GM19099 (cell line): ENCODE results near the gene MUC5B.

Experiments
- POLR2A ChIP-seq: IDR thresholded peaks from 3 replicates; pipeline ENCODE4 v1.6.1; 2011; ENCODE audit warnings: low read depth; ENCODE audit not compliant: insufficient read length; ENCODE audit errors: extremely low read depth

MUC5B gene

DNA sequence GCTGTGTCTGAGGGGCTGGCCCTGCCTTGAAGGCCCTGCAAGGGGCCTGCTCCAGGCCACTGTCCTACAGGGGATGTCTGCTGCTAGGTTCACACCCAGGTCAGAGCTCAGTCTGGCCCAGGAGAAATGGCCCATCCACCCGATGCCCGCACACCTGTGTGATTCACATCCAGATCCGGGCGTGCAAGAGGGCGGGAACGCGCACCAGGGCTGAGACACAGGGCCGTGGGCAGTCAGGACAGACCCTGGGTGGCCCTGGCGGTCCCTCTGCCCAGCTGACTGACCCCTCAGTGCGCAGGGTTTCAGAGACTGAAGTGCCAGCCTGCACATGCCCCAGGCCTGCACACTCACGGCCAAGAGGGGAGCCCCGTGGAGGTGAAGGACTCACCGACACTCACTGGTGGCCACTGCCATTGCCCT is 79.2 kb downstream of the MUC5B start:
- no peak for TF ChIP-seq POLR2A

DNA sequence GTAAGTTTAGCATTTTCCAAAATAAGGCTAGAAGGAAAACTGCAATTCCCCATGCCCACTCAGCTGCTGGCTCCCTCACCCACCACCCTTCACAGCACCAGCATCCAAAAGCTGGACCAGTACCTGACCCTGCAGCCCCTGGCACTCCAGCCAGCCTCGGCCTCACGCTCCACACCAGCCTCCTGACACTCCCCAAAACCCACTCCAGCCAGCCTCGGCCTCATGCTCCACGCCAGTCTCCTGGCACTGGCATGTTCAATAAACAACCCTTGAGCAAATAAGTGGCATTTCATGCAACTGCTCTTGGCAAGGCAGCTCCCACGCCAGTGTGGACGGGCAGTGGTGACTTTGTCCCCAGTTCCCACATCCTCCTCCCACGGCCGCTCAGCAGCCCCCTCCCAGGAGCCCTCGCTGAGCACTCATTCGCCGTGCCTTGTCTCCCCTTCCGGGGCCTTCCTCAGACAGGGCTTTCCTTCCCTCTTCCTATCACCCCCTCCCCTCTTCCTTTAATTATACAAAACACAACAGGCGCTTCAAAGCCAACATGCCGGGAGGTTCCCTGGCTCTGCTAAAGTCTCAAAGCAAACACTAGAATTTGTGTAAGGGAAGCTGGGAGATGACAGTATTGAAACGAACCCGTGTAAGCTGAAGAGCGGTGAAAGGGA is 79.7 kb downstream of the MUC5B start:
- TF ChIP-seq POLR2A: no peak

GRCh38 chr11:1303126-1303821 is 80.4 kb downstream of the MUC5B start:
- TF ChIP-seq POLR2A: no peak

DNA sequence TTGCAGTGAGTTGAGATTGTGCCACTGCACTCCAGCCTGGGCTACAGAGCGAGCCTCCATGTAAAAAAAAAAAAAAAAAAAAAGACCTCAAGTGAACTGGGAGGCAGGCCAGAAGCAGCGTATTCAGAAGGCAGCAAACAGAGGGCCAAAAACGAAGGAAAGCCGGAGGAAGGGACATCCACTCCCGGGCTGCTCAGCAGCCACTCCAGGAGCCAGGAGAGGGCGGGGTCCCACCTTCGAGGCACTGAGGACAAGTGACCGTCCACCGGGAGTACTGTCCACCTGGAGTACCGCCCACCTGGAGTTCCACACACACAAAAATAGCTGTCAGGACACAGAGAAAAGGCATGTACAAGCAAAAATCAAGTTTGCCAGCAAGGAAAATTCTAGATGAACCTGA is 81.1 kb downstream of the MUC5B start:
- no peak for TF ChIP-seq POLR2A

GRCh38 chr11:1304380-1304779 is 81.5 kb downstream of the MUC5B start:
- no peak for TF ChIP-seq POLR2A

DNA sequence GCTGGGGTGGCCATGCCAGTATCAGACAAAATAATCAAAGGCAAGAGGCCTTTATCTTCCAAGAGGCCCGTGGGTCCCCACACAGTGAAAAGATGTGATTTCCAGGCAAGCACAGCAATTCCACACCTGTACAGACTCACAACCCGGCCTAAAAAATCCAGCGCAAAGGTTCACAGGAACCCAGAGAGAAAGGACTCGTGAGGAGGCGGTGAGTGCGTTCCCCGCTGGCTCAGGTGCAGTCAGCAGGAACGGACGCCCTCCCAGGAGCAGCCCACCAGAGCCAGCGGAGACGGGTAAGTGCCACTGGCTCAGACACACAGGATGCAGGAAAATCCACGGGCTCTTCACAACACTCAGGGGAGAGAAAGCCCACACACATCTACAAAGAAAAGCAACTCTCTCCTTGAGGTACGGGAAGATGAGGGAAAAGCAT is 82.2 kb downstream of the MUC5B start:
- TF ChIP-seq POLR2A: no peak

DNA sequence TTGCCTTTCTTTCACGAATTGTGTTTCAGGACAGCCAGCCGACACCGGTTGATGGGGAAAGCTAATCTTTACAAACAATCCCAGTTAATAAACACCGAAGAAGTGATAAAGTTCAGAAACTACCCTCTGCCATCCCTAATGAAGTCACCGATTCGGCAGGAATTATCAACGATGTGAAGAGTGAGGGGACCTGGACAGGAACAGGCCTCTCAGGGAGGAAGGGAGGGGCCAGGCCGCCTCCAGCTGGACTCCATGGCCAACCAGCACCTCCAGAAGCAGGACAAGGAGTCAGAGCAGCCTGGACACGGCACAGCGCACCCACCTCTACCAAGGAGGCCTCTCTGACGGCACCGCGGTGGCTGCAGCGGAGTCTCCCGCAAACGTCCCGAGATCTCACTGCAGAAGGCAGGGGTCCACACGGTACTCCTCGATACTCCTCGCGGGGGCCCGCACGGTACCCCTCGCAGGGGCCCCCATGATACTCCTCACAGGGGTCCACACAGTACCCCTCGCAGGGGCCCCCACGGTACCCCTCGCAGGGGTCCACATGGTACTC is 82.7 kb downstream of the MUC5B start:
- no peak for TF ChIP-seq POLR2A

- no peak for TF ChIP-seq POLR2A
Observed at GRCh38 chr11:1306186-1307162, 83.6 kb downstream of the MUC5B start.

- no peak for TF ChIP-seq POLR2A
Observed at GRCh38 chr11:1307163-1307870, 84.5 kb downstream of the MUC5B start.

- no peak for TF ChIP-seq POLR2A
Observed at GRCh38 chr11:1307998-1308742, 85.3 kb downstream of the MUC5B start.

DNA sequence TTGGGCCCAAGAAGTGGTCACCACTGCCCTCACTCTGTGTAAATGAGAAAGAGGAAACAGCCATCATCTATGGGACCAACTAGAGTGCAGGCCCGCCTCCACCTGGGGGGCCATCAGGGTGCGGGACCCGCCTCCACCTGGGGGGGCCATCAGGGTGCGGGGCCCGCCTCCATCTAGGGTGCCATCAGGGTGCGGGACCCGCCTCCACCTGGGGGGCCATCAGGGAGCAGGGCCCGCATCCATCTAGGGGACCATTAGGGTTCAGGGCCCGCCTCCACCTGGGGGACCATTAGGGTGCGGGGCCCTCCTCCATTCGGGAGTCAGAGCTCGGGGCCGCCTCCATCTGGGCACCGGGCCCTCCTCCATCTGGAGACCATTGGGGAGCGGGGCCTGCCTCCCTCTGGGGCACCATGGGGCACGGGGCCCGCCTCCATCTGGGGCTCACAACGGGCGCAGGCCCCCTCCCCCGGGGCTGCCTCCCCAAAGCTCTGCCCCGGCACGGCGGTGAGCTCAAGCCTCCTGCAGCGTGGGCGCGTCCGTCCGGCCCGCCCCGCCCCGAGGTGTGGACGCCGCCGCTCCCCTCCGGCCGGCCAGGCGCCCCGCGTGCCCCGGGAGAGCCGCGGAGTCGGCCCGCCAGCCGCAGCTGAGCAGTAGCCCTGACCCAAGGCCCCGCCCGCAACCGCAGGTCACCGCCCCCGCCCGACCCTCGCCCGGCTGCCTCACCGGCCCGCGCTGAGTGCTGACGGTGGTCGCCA is 86.1 kb downstream of the MUC5B start:
- TF ChIP-seq POLR2A: no peak

DNA sequence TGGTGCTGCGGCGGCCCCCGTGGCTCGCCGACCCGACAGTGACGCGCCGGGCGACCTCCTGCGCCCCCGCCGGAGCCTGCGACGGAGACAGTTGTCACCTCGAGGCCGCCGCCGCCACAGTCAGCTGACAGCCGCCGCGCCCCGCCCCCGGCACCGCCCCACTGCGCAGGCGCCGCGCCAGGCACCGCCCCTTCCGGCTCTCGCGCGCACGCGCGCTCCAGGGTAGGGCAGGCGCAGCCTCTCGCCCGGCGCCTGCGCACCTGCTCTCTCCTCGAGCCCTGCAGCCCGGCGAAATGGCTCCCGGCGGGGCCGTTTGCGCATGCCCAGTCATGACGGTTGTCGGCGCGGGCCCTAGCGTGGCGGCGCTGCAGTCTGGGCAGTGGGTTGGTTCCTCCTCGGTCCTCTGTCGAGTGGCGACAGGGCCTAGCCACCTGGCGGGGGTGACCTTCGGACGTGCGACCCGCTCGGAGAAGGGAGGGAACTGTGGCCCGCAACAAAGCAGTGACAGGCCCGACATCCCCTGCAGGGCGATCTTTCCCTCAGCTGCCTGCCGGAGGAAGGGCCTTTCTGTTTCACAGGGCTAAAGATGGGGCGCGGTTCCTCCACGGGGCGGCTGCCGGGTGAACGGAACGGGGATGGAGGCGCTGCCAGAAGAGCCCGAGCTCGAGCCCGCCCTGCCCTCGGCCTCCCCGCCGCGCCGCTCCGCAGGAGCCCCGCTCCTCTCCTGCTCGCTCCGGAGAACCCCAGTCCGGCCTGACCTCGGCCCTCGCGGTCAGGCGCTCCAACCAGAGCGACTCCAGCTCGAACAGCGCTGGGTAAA is 86.8 kb downstream of the MUC5B start, which contains the start of gene TOLLIP:
Gene TOLLIP, minus strand, starts transcription at position 135 of the 820 bp plus-strand sequence. Its CDS starts 134 bp downstream, at position 1.
- peak; percentile 90 for TF ChIP-seq POLR2A
